ENCODE measurements around the gene PXMP4.

PXMP4 gene

DNA sequence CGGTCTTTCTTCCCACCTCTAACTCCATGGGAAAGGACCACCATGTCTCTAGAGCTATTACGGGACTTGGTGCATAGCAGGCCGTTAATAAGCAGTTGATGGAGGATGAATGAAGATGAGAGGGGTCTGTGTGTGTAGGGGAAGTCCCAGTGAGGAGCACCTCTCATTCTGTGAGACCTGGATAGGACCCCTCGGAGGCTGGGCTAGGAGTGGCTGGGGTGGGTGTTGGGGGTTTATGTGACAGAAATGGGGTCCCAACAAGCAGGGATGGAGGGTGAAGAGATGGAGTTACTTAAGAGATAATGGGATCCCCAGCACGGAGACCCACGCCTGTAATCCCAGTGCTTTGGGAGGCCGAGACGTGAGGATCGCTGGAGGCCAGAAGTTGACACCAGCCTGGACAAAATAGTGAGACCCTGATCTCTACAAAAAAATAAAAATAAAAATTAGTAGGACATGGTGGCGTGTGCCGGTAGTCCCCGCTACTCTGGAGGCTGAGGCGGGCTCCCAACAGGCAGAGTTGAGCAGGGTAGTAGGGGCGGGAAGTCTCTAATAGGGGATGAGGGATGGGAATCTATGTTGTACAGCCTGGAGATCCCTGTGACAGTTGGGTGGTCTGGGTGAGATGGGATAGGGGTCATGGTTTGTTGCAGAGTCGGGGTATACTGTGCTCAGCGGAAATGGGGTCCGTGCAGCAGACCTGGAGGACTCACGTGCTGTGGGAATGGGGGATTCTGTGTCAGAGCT lies 11.0 kb upstream of the PXMP4 start:
- DNase-seq: no peak

GRCh38 chr20:33729101-33729500 lies 9.0 kb upstream of the PXMP4 start:
- no peak for DNase-seq

DNA sequence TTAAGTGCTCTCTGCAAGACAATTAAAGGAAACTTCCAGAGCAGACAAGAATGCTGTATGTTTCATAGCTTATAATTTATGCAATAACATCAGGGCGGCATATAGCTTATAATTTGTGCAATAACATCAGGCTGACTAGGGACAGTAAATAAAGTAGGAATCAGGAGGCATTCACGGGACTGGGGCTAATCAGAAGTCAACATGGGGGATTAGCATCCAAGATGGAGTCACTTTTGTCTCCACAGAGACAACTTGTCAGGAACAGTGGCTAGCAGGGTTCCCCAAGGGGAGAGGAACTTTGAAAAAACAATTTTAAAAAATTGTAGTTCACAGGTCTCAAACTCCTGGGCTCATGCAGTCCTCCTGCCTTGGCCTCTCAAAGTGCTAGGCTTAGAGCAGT lies 8.4 kb upstream of the PXMP4 start:
- DNase-seq: no peak

GRCh38 chr20:33727806-33728205 lies 7.7 kb upstream of the PXMP4 start:
- no peak for DNase-seq

GRCh38 chr20:33727115-33727479 lies 7.0 kb upstream of the PXMP4 start:
- DNase-seq: no peak

DNA sequence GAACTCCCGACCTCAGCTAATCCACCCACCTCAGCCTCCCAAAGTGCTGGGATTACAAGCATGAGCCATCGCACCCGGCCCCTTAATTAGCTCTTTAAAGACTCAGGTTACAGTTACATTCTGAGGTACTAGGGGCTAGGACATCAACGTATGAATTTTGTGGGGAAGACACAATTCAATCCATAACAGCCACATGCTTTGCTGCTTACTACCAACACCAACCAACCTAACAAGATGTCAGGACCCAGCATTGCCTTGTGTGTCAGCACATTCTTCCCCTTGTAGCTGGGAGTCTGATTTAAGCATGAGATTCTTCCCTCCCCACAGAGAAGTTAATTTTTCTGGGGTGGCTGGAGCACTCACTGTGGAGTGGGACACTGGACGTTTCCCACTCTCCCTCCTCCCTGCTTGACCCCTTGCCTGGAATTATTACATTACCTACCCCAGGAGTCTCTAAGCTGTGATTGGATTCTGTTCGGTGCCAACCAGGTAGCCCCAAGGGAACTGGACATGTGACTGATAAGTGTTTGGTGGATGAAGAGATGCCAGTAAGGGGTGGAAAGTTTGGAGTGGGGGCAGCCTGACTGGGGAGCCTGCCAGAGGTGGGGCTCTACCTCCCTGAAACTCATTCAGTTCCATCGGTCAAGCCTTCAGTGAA lies 5.6 kb upstream of the PXMP4 start:
- DNase-seq: peak; percentile 43

GRCh38 chr20:33724439-33725094 lies 4.5 kb upstream of the PXMP4 start:
- no peak for DNase-seq

GRCh38 chr20:33721391-33722140 lies 1.5 kb upstream of the PXMP4 start:
- DNase-seq: no peak

- DNase-seq: peak; percentile 62
Measured at GRCh38 chr20:33719277-33719988, 677 bp downstream of the PXMP4 start.

DNA sequence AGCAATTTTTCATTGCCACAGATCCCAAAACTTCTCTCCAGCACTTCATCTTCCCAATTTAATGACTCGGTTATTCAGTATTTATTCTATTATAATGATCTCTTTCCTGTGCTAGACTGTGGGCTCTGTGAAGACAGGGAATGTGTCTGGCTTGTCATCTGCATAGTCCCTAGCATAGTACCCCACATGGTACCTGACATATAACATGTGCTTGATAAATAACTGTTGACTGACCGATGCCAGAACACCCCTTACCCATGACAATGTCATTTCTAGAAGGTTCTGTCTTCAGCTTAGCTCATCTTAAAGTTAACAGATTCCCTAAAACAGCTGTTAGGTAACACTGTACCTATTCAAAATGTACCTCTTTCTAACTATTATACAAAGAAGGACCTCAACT lies 3.6 kb downstream of the PXMP4 start:
- no peak for DNase-seq

- no peak for DNase-seq
Measured at GRCh38 chr20:33713865-33714367, 6.2 kb downstream of the PXMP4 start.

DNA sequence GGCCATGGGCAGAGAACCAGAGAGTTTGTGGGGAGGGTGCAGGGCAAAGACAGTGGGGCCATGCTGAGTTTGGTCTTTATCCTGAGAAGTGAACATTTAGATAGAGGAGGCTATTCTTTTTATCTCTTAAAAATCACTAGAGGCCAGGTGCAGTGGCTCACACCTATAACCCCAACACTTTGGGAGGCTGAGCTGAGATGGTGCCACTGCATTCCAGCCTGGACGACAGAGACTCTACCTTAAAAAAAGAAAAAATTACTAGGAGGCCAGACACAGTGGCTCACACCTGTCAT lies 8.7 kb downstream of the PXMP4 start:
- no peak for DNase-seq

DNA sequence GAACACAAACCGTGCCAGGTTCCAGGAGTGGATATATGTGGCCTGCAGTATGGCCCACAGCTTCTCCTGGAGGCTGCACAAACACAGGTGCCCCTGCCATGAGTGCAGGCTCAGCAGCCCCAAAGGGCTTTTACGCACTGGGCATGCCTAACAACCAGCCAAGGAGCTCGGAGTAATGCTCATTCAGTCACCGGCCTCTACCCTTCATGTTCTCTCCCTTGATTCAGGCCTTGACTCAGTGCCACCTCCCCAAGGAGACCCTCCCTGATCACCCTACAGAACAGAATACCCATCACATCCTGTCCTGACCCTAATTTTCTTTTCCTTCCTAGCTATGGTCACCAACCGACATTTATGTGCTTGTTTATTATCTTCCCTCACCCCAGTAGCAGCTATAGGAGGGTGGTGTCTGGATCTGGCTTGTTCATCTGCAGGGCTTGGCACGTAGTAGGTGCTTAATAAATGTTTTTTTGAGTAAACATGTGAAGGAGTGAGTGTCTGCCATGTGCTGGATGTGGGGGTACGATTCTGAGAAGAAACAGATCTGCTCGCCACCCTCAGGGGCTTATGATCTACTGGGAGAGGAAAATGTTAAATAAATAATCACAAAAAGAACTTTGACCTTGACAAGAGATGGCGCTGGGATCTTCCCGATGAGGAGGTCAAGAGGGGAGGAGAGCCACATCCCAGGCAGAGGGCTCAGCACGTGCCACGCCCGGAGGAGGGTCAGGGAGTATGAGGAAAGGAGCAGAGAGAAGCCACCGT lies 9.2 kb downstream of the PXMP4 start:
- no peak for DNase-seq

GRCh38 chr20:33709905-33710541 lies 10.1 kb downstream of the PXMP4 start:
- peak; percentile 51 for DNase-seq

DNA sequence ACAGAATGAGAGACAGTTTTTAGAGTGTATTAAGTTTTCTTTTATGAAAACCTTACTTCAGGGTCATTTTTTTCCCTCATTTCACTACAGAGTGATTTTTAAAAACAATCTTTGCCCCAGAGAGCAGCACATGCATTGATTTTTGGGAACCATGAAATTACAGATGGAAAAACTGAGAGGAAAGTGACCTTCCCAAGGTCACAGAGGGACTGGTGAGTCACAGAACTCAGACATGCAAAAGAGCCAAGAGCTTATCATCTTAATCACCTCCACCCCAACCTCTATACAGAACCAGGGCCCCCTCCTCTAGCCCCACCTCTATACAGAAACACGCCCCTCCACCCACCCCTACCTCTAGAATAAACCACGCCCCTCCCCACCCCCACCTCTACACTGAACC lies 10.7 kb downstream of the PXMP4 start:
- DNase-seq: no peak

GRCh38 chr20:33707668-33708067 lies 12.4 kb downstream of the PXMP4 start:
- DNase-seq: no peak

DNA sequence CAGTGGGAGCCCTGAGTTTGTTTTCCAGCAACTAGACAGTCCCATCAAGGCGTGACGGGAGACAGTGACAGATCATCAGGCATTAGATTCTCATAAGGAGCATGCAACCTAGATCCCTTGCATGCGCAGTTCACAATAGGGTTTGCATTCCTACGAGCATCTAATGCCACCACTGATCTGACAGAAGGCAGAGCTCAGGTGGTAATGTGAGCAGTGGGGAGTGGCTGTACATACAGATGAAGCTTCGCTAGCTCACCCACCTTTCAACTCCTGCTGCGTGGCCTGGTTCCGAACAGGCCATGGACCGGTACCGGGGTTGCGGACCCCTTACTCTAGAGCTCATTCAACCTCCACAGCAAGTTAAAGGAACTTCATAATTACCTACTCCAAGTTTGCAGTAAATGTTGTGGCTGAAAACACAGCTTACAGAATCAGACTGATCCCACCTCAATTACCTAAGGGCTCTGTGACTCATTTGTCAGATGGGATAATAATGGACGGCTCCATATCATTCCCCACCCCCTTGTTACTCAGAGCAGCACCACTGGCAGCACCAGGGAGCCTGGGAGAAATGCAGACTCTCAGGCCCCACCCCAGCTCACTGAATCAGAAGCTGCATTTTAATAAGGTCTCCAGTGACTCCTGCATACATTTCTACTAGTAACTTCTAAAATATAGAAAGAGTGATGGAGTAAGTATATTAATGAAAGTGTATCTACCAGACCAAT lies 15.7 kb downstream of the PXMP4 start:
- DNase-seq: peak; percentile 56

GRCh38 chr20:33703498-33704137 lies 16.5 kb downstream of the PXMP4 start:
- DNase-seq: no peak

- peak; percentile 91 for DNase-seq
Measured at GRCh38 chr20:33702861-33703260, 17.2 kb downstream of the PXMP4 start.

Measured in NCI-H69 (cell line).